Right forelimb (tissue), 1 donor: ENCODE data around the gene ACTN1.

Source experiments
- DNase-seq: peaks from one replicate; pipeline ENCODE4 v3.0.0-alpha.2; 2018

Gene ACTN1

GRCh38 chr14:68908201-68908600 is 70.9 kb downstream of the ACTN1 start:
- no peak for DNase-seq

GRCh38 chr14:68906439-68906838 is 72.7 kb downstream of the ACTN1 start:
- no peak for DNase-seq

GRCh38 chr14:68905107-68905895 is 73.8 kb downstream of the ACTN1 start:
- DNase-seq = no peak

- no peak for DNase-seq
Measured at GRCh38 chr14:68902357-68902756, 76.7 kb downstream of the ACTN1 start.

- DNase-seq = no peak
Measured at GRCh38 chr14:68899033-68899603, 80.0 kb downstream of the ACTN1 start.

- DNase-seq = no peak
Measured at GRCh38 chr14:68898248-68899032, 80.7 kb downstream of the ACTN1 start.

- DNase-seq = no peak
Measured at GRCh38 chr14:68897559-68898155, 81.4 kb downstream of the ACTN1 start.

- no peak for DNase-seq
Measured at GRCh38 chr14:68896132-68896531, 83.0 kb downstream of the ACTN1 start.

- DNase-seq = no peak
Measured at GRCh38 chr14:68894802-68895703, 84.0 kb downstream of the ACTN1 start.

- no peak for DNase-seq
Measured at GRCh38 chr14:68894123-68894522, 85.0 kb downstream of the ACTN1 start.

GRCh38 chr14:68893566-68893965 is 85.5 kb downstream of the ACTN1 start:
- DNase-seq = no peak

- no peak for DNase-seq
Measured at GRCh38 chr14:68892961-68893360, 86.1 kb downstream of the ACTN1 start.

- no peak for DNase-seq
Measured at GRCh38 chr14:68891851-68892660, 87.0 kb downstream of the ACTN1 start.

- DNase-seq = no peak
Measured at GRCh38 chr14:68890173-68890931, 88.8 kb downstream of the ACTN1 start.

- no peak for DNase-seq
Measured at GRCh38 chr14:68888883-68889282, 90.2 kb downstream of the ACTN1 start.

- DNase-seq = no peak
Measured at GRCh38 chr14:68888025-68888850, 90.9 kb downstream of the ACTN1 start.

- DNase-seq = no peak
Measured at GRCh38 chr14:68886109-68886434, 93.0 kb downstream of the ACTN1 start.

- DNase-seq = no peak
Measured at GRCh38 chr14:68885226-68886108, 93.6 kb downstream of the ACTN1 start.
